Spinal cord (tissue), 10 donors: ENCODE results near the gene TMEM62. TPM values are rescaled to one million over a fixed set of nuclear protein-coding genes. Genes with fewer than 3 reads are reported as not detected.
"Not testable (repeated sequence)": the region's sequence is repeated elsewhere in the genome, so short reads cannot be mapped to it uniquely, and the experiment has no call there.

ENCODE experiments used
- DNase-seq, 6 donors: peaks; one replicate each; pipeline versions ENCODE4 v3.0.0 to v3.0.0-alpha.2; 2013 to 2015; ENCODE audit warnings: low spot score in 6 of 6, low read depth in 4 of 6
- H3K27ac ChIP-seq: one replicate; pipeline ENCODE4 v1.5.1; 2013; ENCODE audit warnings: low read depth, low read length, control low read depth
- H3K27me3 ChIP-seq: one replicate; pipeline ENCODE4 v1.6.1; 2013; ENCODE audit warnings: low read length; ENCODE audit not compliant: control insufficient read depth, insufficient read depth
- H3K36me3 ChIP-seq: one replicate; pipeline ENCODE4 v1.6.1; 2013; ENCODE audit warnings: low read length; ENCODE audit not compliant: control insufficient read depth, insufficient read depth
- H3K4me1 ChIP-seq: one replicate; pipeline ENCODE4 v1.6.1; 2013; ENCODE audit warnings: low read length; ENCODE audit not compliant: control insufficient read depth, insufficient read depth
- H3K4me3 ChIP-seq: one replicate; pipeline ENCODE4 v1.5.1; 2013; ENCODE audit warnings: low read depth, low read length, control low read depth
- H3K9me3 ChIP-seq: one replicate; pipeline ENCODE4 v1.6.1; 2013; ENCODE audit warnings: low read length; ENCODE audit not compliant: control insufficient read depth, insufficient read depth
- WGBS: methylation state at CpG from one replicate; pipeline ENCODE4 v1.1.5; 2013; ENCODE audit warnings: missing lambda C conversion rate; ENCODE audit not compliant: insufficient coverage; 5-methylcytosine and 5-hydroxymethylcytosine counted together
- polyA plus RNA-seq, 2 donors: library from polyadenylated mRNA; unstranded; fragments of 120-200 nt; gene quantifications; one replicate each; pipeline ENCODE4 v1.2.1, GENCODE V29; 2013; ENCODE audit not compliant: insufficient read length in 2 of 2
- total RNA-seq, 2 donors: library from RNA; depleted of rRNA in 1 of 2; stranded (reverse); fragments of 120-200 nt in 1 of 2; fragments of >200 nt in 1 of 2; gene quantifications; one replicate each; pipeline versions ENCODE4 v1.2.3 to v1.2.4, GENCODE V29; 2013 to 2014
- donor health status: healthy.

Gene TMEM62
- total and polyA plus RNA-seq, 4 donors: 14.8 to 28.3 (median 25.2) TPM

DNA sequence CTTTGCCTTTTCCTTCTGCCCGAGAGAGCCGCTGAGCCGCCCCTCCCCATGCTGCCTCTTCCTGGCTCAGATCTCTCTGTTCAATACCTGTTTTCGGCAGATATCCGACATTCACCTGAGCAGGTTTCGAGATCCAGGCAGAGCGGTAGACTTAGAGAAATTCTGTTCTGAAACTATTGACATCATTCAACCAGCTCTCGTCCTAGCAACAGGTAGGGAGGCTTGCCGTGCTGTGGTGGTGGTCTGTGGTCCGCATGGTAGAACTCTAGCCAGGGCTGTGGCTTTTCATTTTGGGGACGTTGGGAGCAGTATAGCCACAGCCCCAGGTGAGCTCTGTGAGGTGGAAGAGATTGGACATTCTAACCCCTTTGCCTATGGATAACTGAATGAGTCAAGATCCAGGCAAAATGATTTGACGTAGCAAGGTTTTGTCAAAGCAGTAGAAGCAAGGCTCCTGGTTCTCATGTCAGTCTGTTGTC is 810 bp downstream of the TMEM62 start:
- Histone ChIP-seq H3K4me3 (peak overlapping the region; percentile 39), H3K4me1 (peaks cover 11% of the 10 kb centered on the region), H3K9me3 (no peaks in the 10 kb centered on the region), H3K27me3 (no peaks in the 10 kb centered on the region), H3K27ac (peak overlapping the region; percentile 2), H3K36me3 (peaks cover 13% of the 10 kb centered on the region)
- WGBS: 13% methylated on average over 8 of the region's 12 CpGs
- DNase-seq: peak in 2 of 6 donors; percentile 12 to 49

DNA sequence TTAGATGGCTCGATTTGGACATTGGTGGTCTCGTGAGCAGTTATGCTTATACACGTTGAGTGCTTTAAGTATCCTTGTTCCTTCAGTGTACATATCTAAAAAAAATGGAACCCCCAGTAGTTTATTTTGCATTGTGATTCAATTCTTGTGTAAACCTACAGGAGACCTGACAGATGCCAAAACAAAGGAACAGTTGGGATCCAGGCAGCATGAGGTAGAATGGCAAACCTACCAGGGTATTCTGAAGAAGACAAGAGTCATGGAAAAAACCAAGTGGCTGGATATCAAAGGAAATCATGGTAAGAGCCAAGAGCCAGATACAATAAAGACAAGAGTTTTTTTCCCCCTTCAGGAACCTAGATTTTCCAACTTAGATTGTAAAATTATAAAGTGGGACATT is 2.0 kb downstream of the TMEM62 start:
- no CpG with 5 or more reads among the region's 3 CpGs for WGBS
- no peak overlapping the region for H3K4me3 ChIP-seq
- H3K36me3 ChIP-seq: peaks cover 17% of the 10 kb centered on the region
- H3K9me3 ChIP-seq: no peaks in the 10 kb centered on the region
- H3K4me1 ChIP-seq: peaks cover 11% of the 10 kb centered on the region
- no peaks in the 10 kb centered on the region for H3K27me3 ChIP-seq
- no peak overlapping the region for H3K27ac ChIP-seq
- DNase-seq: no peak

DNA sequence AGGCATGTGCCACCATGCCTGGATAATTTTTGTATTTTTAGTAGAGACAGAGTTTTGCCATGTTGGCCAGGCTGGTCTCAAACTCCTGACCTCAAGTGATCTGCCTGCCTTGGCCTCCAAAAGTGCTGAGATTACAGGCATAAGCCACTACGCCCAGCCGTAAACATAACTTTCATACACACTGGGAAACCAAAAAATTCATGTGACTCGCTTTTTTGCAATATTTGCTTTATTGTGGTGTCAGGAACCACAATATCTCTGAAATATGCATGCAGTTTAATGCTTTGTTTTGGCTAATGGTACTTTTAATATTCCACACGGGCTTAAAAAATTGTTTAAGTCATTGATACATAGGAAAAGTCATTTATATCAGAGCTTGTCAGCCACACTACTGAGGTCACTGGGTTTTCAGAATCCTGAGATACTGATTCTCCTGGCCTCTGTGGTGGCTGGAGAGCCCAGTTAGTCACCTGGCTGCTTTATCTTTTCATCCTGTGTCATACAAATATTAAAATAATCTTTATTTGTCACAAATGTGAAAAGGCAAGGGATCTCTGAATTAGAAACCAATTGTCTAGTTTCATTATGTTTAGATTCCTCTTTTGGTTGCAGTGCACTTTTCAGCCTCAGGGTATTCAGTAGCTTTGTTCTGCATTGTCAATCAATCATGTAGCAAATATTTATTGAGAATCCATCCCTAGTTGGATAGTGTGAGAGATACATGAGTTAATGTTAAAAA is 10.0 kb downstream of the TMEM62 start:
- no peak overlapping the region for H3K4me3 ChIP-seq
- no peak for DNase-seq
- WGBS: no CpG with 5 or more reads among the region's 4 CpGs

DNA sequence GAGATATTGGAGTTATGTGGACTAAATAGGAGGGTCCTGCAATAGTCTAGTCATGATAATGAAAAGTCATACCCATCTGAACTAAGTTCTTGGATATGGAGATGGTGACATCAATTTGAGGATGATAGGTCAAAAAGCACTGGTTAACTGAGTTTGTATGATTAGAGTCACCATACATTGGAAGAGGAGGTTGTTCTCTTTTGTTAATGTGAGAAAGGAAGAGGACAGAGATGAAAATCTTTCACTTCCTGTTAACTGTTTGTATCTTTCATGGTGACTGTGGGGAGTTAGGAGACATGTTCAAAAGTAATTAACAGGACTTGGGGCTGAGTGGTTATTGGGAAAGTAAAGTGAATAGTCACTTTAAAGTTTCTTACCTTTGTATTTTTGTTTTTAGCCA is 11.1 kb downstream of the TMEM62 start:
- Histone ChIP-seq H3K4me3 (no peak overlapping the region), H3K9me3 (no peaks in the 10 kb centered on the region), H3K27ac (no peak overlapping the region), H3K4me1 (no peaks in the 10 kb centered on the region), H3K27me3 (no peaks in the 10 kb centered on the region), H3K36me3 (peaks cover 12% of the 10 kb centered on the region)
- no peak for DNase-seq

More for the DNA sequence above, 10.0 kb downstream of the TMEM62 start:
- Histone ChIP-seq H3K9me3 (no peaks in the 10 kb centered on the region), H3K27ac (no peak overlapping the region), H3K36me3 (peaks cover 10% of the 10 kb centered on the region), H3K27me3 (no peaks in the 10 kb centered on the region), H3K4me1 (no peaks in the 10 kb centered on the region)

DNA sequence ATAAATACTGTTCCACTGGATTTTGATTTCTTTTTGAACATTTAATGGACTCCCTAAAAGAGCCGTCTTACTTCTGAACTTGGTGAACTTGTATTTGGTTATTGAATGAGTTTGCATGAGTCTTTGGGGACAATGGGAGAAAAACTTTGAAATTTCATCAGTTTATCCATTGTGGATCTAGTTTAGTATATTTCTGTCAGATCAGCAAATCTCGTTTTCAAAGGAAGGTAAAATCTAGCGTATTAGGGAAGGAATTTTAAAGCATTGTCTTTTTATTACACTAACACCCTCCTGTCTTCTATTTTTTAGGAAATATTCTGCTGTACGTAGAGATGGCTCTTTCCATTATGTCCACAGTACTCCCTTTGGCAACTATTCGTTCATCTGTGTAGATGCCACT is 12.8 kb downstream of the TMEM62 start:
- Histone ChIP-seq H3K4me3 (no peak overlapping the region), H3K4me1 (no peaks in the 10 kb centered on the region), H3K27ac (no peak overlapping the region), H3K36me3 (peaks cover 4% of the 10 kb centered on the region), H3K27me3 (no peaks in the 10 kb centered on the region), H3K9me3 (no peaks in the 10 kb centered on the region)
- 100% methylated on average over 1 of the region's 5 CpGs for WGBS
- no peak for DNase-seq

DNA sequence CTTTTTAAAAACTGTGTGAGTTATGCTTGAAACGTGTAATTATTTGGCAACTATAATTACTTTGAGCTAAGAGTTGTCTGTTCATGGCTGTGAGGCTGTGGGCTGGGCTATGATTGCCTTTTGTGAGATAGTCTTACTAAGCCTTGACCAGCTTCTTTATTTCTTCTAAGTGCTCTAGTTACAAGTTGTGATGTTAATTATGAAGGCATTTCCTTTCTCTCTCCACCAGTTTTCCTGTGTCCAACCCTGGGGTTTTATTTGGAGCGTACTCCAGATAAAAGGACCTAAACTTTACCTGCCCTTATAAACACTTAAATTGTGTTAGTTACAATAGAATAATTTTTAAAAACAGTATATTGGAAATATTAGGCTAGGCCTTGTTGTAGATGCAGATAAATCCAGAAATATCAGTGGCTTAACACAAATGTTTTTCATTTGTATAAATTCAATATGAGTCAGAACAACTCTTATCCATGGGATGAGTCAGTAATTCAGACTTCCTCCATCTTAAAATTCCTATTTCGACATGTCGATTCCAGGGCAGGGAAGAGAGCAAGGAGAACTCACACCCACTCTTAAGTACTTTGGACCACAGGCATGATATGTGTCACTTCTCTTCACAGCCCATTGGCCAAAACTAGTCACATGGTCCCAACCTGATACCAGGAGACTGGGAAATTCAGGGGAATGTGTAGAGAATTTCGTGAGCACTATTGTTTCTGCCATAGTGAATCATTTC is 17.0 kb downstream of the TMEM62 start:
- no CpG with 5 or more reads among the region's 5 CpGs for WGBS
- Histone ChIP-seq H3K4me1 (no peaks in the 10 kb centered on the region), H3K27ac (no peak overlapping the region), H3K36me3 (peaks cover 13% of the 10 kb centered on the region), H3K27me3 (no peaks in the 10 kb centered on the region), H3K9me3 (no peaks in the 10 kb centered on the region), H3K4me3 (no peak overlapping the region)
- DNase-seq: no peak

DNA sequence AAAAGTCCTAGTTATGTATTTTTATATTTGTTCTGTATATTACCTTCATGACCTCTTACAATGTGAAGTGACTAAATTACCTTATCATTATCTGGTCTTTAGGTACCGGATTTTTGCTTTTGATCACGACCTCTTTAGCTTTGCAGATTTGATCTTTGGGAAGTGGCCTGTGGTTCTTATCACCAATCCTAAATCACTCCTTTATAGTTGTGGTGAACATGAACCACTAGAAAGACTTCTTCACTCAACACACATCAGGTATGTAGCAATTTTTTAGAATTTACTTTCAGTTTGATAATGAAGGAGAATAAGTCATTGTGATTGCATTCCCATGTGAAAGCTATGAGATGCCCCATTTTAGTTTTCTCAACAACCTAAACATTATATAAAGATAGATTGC is 18.3 kb downstream of the TMEM62 start:
- H3K4me3 ChIP-seq: no peak overlapping the region
- no peaks in the 10 kb centered on the region for H3K27me3 ChIP-seq
- H3K36me3 ChIP-seq: peaks cover 14% of the 10 kb centered on the region
- H3K27ac ChIP-seq: no peak overlapping the region
- H3K9me3 ChIP-seq: no peaks in the 10 kb centered on the region
- H3K4me1 ChIP-seq: no peaks in the 10 kb centered on the region
- DNase-seq: no peak
- 80% methylated on average over 1 of the region's 2 CpGs for WGBS

DNA sequence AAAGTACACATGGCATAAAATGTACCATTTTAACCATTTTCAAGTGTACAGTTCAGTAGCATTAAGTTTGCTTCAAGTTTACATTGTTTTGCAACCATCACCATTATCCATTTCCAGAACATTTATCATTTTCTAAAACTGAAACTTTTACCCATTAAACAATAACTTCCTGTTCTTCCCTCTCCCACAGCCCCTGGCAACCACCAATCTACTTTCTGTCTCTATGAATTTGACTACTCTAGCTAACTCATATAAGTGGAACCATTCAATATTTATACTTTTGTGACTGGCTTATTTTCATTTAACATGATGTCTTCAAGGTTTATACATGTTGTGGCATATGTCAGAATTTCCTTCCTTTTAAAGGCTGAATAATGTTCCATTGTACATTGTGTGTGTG is 19.9 kb downstream of the TMEM62 start:
- Histone ChIP-seq H3K27ac (no peak overlapping the region), H3K4me3 (no peak overlapping the region), H3K9me3 (no peaks in the 10 kb centered on the region), H3K36me3 (peaks cover 14% of the 10 kb centered on the region), H3K4me1 (no peaks in the 10 kb centered on the region), H3K27me3 (no peaks in the 10 kb centered on the region)
- DNase-seq: no peak

DNA sequence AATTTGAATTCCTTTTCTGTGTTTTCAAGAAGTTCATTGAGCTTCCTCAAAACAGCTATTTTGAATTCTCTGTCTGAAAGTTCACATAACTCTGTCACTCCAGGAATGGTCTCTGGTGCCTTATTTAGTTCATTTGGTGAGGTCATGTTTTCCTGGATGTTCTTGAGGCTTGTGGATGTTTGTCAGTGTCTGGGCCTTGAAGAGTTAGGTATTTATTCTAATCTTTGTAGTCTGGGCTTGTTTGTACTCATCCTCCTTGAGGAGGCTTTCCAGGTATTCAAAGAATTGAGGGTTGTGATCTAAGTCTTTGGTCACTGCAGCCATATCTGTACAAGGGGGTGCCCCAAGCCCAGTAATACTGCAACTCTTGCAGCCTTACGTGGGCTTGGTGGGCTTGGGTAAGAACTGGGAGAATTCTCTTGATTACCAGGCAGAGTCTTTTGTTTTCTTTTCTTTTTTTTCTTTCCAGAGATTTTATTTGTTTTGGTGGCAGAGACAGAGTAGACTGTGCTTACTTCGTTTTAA is 32.5 kb downstream of the TMEM62 start:
- Histone ChIP-seq H3K27me3 (no peaks in the 10 kb centered on the region), H3K27ac (no peak overlapping the region), H3K4me3 (no peak overlapping the region), H3K9me3 (no peaks in the 10 kb centered on the region), H3K4me1 (no peaks in the 10 kb centered on the region), H3K36me3 (peaks cover 16% of the 10 kb centered on the region)
- no CpG with 5 or more reads among the region's 2 CpGs for WGBS
- DNase-seq: no peak

DNA sequence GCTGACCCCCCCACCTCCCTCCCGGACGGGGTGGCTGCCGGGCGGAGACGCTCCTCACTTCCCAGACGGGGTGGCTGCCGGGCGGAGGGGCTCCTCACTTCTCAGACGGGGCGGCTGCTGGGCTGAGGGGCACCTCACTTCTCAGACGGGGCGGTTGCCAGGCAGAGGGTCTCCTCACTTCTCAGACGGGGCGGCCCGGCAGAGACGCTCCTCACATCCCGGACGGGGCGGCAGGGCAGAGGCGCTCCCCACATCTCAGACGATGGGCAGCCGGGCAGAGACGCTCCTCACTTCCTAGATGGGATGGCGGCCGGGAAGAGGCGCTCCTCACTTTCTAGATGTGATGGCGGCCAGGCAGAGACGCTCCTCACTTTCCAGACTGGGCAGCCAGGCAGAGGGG is 33.9 kb downstream of the TMEM62 start:
- 96% methylated on average over 16 of the region's 28 CpGs for WGBS
- H3K4me3 ChIP-seq, H3K27me3 ChIP-seq, H3K4me1 ChIP-seq, H3K27ac ChIP-seq, DNase-seq, H3K9me3 ChIP-seq: not testable (repeated sequence)
- peaks cover 13% of the 10 kb centered on the region for H3K36me3 ChIP-seq
